ENCODE results near the gene ZMYND10. TPM values are rescaled to one million over a fixed set of nuclear protein-coding genes. Genes with fewer than 3 reads are reported as not detected.

The ZMYND10 gene
- total RNA-seq, 1 experiment from 2014 or later, result 0.74 TPM

- peak overlapping the region; percentile 74; the same call in 1 of the 2 replicates for H3K27ac Mint-ChIP-seq
- TF ChIP-seq FOXP4 (CRISPR knock-in tag; IDR thresholded peaks at IDR 0.05) (no peak), MYBL2 (CRISPR knock-in tag; IDR thresholded peaks at IDR 0.05) (0 out of 2 replicates have a peak, but pooled peaks have one; percentile 9)
These were observed 19.7 kb upstream of the ZMYND10 start for GRCh38 chr3:50365080-50365841.

GRCh38 chr3:50364573-50365079, 19.1 kb upstream of the ZMYND10 start:
- peak; percentile 31 for ATAC-seq
- POLR2A ChIA-PET, result interaction anchor here (0.6 kb wide), 1 partner anchor 1913 kb away, joined by 4 read pairs; no protein-coding TSS in a partner anchor
- Mint-ChIP-seq H3K27ac (no peak overlapping the region; the same call in 1 of the 2 replicates), H3K4me3 (peak overlapping the region; percentile 76), H3K9me3 (no peaks in the 10 kb centered on the region), H3K27me3 (ENCODE audit: low read depth) (peaks cover 30% of the 10 kb centered on the region), H3K4me1 (peaks cover 11% of the 10 kb centered on the region), H3K36me3 (no peaks in the 10 kb centered on the region)
- DNase-seq (ENCODE audit: low spot score), result peak; percentile 61
- CTCF ChIA-PET, result interaction anchor here (0.5 to 2.1 kb wide), 16 partner anchors 10 to 247 kb away, joined by 3 to 15 read pairs (median 4); partner anchors contain the start of genes CISH, CYB561D2, HEMK1 and NPRL2
- TF ChIP-seq ZBTB21 (CRISPR knock-in tag; IDR thresholded peaks at IDR 0.05; ENCODE audit: borderline replicate concordance) (no peak), MYBL2 (CRISPR knock-in tag; IDR thresholded peaks at IDR 0.05) (0 out of 2 replicates have a peak, but pooled peaks have one; percentile 14), PREB (CRISPR knock-in tag; IDR thresholded peaks at IDR 0.05; ENCODE audit: borderline replicate concordance) (no peak), FOXK1 (CRISPR knock-in tag; IDR thresholded peaks at IDR 0.05) (no peak), CDX4 (CRISPR knock-in tag; IDR thresholded peaks at IDR 0.05; ENCODE audit: borderline replicate concordance) (no peak), STAT6 (CRISPR knock-in tag; conservative IDR thresholded peaks at IDR 0.05; ENCODE audit: low read depth) (no peak)

More at GRCh38 chr3:50365080-50365841, 19.7 kb upstream of the ZMYND10 start:
- POLR2A ChIA-PET, result interaction anchor here (0.5 to 0.9 kb wide), 2 partner anchors 28 to 158 kb away, joined by 3 to 5 read pairs; no protein-coding TSS in a partner anchor
- peaks cover 27% of the 10 kb centered on the region for H3K27me3 Mint-ChIP-seq (ENCODE audit: low read depth)
- peak; percentile 90 for ATAC-seq
- H3K36me3 Mint-ChIP-seq, result no peaks in the 10 kb centered on the region
- CTCF ChIA-PET, result interaction anchor here (0.7 to 2.1 kb wide), 15 partner anchors 10 to 247 kb away, joined by 3 to 15 read pairs (median 5); partner anchors contain the start of genes CISH, CYB561D2, HEMK1 and NPRL2
- peak overlapping the region; percentile 76 for H3K4me3 Mint-ChIP-seq
- no peaks in the 10 kb centered on the region for H3K9me3 Mint-ChIP-seq
- peak; percentile 95 for DNase-seq (ENCODE audit: low spot score)
- H3K4me1 Mint-ChIP-seq, result peaks cover 6% of the 10 kb centered on the region; the same call in 1 of the 2 replicates

- CTCF ChIA-PET, result interaction anchor here (1.3 kb wide), 1 partner anchor 12 kb away, joined by 7 read pairs; no protein-coding TSS in a partner anchor
- POLR2A ChIA-PET, result no interaction called here
These were observed 14.2 kb upstream of the ZMYND10 start for GRCh38 chr3:50359760-50360110.

More at GRCh38 chr3:50359760-50360110, 14.2 kb upstream of the ZMYND10 start:
- Mint-ChIP-seq H3K4me1 (peaks cover 24% of the 10 kb centered on the region), H3K27ac (peak overlapping the region; percentile 32; the same call in 1 of the 2 replicates), H3K36me3 (peaks cover 9% of the 10 kb centered on the region), H3K4me3 (peak overlapping the region; percentile 93), H3K9me3 (no peaks in the 10 kb centered on the region), H3K27me3 (ENCODE audit: low read depth) (peaks cover 24% of the 10 kb centered on the region)
- ATAC-seq (peak; percentile 1), DNase-seq (ENCODE audit: low spot score) (no peak)
- TF ChIP-seq AFF4 (CRISPR knock-in tag; IDR thresholded peaks at IDR 0.05; ENCODE audit: borderline replicate concordance) (no peak), CREM (CRISPR knock-in tag; IDR thresholded peaks at IDR 0.05) (no peak), NFYB (CRISPR knock-in tag; conservative IDR thresholded peaks at IDR 0.05; ENCODE audit: low read depth) (no peak), ATF3 (CRISPR knock-in tag; conservative IDR thresholded peaks at IDR 0.05) (no peak), USF2 (CRISPR knock-in tag; IDR thresholded peaks at IDR 0.05) (no peak), CBFB (CRISPR knock-in tag; IDR thresholded peaks at IDR 0.05; ENCODE audit: low read depth) (0 out of 2 replicates have a peak, but pooled peaks have one; percentile 35), FOXK1 (CRISPR knock-in tag; IDR thresholded peaks at IDR 0.05) (0 out of 2 replicates have a peak, but pooled peaks have one; percentile 8)

Data from WTC11 (cell line).